NCI-H146 treated with DMSO at 0.1 percent for 48 hours (cell line): ENCODE results near the gene PHLPP1.

Experiments
- DNase-seq: peaks from one replicate; lab custom pipeline; 2025; ENCODE audit not compliant: unreplicated experiment; lab: John Stamatoyannopoulos, UW

PHLPP1 gene

GRCh38 chr18:62844850-62845643, 129.7 kb downstream of the PHLPP1 start:
- DNase-seq: no peak

DNA sequence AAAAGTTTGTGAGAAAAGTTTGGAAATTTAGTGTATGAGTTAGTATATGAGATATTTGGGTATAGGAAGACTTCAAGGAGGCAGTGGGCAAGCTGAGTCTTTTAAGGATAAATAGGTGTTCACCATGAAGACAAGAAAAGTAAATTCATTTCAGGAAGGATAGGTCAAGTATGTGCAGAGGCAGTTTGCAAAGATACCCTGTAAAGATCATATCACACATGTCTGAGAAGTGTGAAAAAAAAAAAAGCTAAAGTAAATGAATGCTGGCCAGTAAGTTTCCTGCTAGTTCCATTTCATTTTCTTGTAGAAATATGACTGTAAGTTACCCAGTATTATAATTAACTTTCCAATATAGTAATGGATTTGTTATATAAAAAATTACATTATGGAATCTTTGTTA, 131.0 kb downstream of the PHLPP1 start:
- no peak for DNase-seq

DNA sequence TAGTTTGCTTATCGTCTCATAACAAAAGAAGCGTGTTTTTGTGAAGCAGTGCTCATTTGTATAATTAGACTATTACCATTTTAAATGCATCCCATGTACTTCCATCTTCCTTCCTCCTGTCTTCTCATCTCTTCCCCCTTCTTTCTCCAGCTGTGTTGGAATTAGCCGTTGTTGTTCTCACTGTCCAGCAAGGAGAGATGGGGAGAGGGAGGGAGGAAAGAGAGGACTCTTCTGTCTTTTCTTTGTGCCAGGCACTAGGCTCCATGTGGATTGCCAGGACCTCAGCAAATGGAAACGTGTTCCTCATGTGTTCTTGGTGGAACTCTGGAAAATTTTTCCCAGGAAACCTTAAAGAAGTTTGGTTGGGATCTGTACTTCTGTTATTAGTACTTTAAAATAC, 131.7 kb downstream of the PHLPP1 start:
- DNase-seq: no peak

- DNase-seq: no peak
Observed at GRCh38 chr18:62848946-62849345, 133.6 kb downstream of the PHLPP1 start.

DNA sequence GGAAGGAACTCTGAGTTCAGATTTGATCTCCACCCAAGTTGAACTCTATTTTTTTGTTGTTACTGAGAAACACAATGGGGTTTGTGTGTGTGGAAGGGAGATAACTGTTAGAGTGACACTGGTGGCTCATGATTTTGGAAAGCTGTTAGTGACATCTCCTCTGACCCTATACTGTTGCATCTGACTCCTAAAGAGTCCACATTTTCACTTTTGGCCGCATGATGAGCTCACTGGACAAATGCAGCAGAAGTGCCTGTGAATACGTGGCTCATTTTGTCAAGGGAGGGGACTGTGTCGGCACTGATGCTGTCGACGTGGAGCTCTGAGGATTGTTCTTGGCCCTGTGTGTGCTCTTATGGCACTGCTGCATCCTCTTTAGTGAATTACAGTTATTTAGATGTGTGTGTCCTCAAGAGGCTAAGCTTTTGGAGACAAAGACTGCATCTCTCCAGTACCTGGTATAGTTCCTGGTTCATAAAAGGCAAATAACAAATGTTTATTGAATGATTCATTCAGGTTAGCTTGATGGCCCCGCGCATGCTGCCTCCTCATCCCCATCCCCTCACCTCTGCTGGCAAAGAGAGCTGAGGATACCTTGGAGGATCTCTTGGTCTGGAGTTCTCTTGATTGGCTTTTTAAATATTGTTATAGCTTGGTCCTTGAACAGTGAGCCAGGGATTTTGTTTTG, 135.4 kb downstream of the PHLPP1 start:
- no peak for DNase-seq

DNA sequence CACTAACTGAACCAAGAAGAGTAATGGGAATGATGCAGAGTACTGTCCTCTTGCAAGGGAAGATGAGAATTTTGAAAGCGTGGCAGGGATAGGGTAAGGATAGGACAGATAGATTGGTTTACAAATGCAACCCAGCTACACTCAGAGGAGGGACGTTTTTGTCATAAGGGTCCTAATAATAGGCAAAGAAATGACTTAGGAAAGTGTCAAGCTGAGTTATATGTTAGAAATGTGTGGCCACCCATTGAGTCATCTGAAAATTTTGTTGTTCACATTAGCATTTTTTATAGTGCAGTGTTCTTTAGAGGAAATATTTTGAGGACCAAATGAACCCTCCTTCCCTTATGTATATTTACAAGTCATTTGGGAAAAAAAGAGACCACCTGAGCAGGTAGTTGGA, 137.5 kb downstream of the PHLPP1 start:
- no peak for DNase-seq

DNA sequence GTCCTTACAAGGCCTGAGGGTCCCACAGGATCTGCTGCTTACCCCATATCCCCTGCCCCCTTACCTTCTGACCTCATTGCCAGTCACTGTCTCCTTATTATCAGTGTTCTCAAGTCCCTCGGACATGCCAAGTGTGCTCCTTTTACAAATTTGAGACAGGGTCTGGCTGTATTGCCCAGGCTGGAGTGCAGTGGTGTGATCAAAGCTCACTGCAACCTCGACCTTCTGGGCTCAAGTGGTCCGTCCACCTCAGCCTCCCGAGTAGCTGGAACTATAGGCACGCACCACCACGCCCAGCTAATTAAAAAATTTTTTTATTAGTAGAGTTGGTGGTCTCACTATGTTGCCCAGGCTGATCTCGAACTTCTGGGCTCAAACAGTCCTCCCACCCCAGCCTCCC, 141.0 kb downstream of the PHLPP1 start:
- no peak for DNase-seq

- no peak for DNase-seq
Observed at GRCh38 chr18:62857263-62857976, 142.1 kb downstream of the PHLPP1 start.

DNA sequence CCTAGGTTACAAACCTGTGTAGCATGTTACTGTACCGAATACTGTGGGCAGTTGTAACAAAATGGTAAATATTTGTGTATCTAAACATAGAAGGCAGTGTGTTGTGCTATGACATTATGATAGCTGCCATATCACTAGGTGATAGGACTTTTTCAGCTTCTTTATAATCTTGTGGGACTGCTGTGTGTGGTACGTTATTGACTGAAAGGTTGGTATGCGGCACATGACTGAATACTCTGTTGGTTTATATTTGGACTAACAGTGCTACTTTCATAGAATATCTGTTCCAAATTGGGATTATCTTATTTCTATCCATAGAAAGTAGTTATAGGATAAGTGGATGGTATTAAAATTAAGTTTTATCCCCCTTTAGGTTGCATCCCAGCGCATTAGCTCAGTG, 144.7 kb downstream of the PHLPP1 start:
- no peak for DNase-seq

GRCh38 chr18:62862466-62862865, 147.1 kb downstream of the PHLPP1 start:
- no peak for DNase-seq

DNA sequence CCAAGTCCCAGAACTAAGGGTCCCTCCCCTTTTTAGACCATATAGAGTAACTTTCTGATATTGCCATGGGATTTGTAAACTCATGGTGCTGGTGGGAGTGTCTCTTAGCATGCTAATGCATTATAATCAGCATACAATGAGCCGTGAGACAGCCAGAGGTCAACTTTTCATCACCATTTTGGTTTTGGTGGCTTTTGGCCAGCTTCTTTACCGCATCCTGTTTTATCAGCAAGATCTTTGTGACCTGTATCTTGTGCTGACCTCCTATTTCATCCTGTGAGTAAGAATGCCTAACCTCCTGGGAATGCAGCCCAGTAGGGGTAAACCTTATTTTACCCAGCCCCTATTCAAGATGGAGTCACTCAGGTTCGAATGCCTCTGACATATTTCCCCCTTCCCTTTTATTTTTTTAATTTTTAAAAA, 148.2 kb downstream of the PHLPP1 start:
- no peak for DNase-seq

DNA sequence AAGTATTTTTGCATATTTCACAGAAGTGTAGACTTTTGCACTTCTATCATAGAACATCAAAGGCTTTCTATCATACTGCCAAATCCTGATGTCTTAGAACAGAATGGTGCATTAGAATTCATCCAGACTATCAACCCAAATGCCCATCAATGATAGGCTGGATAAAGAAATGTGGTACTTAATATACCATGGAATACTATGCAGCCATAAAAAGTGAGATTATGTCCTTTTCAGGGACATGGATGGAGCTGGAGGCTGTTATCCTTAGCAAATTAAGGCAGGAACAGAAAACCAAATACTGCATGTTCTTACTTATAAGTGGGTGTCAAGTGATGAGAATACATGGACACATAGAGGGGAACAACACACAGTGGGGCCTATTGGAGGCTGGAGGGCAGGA, 150.2 kb downstream of the PHLPP1 start:
- no peak for DNase-seq

DNA sequence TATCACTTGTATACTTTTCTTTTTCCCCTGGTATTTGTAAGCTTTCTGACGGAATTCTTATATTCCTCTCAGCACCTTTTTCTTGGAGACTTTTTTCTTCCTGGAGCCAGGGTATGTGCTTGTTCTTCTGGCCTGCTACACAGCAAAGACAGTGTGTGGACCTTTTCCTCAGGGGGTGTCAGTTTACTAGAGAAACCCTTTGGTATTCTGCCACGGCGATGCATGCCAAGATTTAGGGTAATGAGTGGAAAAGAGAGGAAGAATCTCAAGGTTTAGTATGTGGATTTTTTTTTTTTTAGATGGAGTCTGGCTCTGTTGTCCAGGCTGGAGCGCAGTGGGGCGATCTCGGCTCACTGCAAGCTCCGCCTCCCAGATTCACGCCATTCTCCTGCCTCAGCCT, 152.2 kb downstream of the PHLPP1 start:
- DNase-seq: no peak

- DNase-seq: no peak
Observed at GRCh38 chr18:62868645-62869044, 153.3 kb downstream of the PHLPP1 start.

DNA sequence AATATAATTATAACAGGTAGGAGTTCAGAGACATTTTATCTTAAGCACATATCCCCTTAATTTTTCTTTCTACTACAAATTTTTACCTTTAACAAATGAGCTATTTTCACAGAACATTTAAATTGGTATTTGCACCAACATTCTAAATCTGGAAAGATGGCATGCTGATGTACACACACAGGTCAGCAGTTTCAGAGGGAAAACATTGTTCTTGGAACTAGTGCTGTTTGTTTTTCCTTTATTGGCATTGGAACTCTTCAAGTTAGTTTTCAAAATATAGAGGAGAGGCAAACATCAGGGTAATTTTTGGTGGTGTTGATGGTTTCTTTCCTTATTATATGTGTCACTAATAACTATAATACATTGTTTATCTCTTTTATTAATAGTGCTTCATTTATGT, 155.3 kb downstream of the PHLPP1 start:
- DNase-seq: no peak

GRCh38 chr18:62875323-62875722, 160.0 kb downstream of the PHLPP1 start:
- no peak for DNase-seq

- DNase-seq: no peak
Observed at GRCh38 chr18:62876111-62876510, 160.8 kb downstream of the PHLPP1 start.

DNA sequence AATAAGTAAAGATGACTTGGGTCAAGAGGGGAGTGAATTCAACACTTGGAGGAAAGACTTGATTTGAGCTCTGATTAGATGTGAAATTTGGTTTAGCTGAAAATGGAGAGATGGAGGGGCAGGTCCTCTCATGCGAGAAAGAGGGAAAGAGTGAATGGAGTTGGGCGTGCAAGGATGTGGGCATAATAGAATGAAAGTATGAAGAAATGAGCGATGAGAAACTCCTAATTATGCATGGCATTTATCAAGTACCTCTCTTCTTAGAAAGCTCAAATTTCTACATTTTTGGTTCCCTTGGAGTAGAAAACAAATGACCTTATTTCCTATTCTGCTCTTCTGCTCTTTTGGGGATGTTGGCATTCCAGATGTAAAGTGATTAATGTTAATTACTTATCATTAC, 161.5 kb downstream of the PHLPP1 start:
- DNase-seq: no peak

DNA sequence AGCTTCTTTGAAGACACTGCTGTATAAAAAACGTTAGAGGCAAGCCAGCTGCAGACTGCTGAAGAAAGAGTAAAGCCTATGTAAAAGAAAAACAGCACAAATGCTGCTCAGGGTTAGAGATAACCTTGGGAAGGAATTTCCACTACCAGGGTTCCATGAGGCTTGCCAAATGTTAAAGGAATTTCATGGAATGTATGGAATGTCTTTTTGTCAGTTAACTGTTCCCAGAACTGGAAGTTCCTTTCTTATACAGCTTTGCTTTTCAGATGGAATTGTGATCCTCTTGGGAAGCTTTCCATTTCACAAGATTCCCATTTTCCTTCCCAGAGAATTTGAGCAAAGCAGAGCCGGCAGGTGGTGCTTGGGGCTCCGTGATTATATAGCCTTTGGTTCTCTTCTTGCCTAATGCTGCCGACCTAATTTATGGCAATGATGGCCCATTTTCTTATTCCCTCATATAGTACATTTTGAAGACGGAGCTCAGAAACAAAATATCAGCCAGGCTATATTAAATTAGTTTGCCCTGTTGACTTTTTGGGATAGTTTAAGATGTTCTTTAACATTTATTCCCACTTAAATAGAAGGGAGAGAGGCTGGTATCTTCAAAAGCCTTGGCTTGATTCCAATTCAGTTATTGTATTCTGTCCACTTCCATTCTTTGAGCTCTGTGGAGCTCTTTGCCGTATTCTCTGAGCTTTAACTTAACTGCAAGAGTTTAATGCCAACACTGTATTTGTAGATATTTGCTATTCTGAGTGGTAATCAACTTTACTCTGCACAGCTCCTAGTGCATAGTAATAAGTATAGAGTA, 162.3 kb downstream of the PHLPP1 start:
- no peak for DNase-seq

DNA sequence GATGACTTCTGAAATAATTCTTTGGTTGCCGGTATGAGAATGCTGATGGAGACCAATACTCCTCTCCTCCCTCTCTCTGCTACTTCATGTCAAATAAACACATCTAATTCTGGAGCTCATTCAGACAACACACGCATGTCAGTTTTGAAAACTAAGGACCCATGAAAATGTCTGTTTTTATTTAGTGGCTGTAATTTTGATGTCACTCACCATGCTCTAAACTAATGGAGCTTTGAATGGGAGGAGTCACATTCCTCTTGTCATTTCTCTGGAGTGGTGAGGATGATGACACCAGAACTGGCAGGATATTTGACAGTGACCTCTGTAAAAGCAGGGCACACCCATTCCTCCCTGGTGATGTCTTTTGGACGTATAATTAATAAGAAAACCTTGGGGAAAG, 163.0 kb downstream of the PHLPP1 start:
- no peak for DNase-seq

GRCh38 chr18:62880034-62880433, 164.7 kb downstream of the PHLPP1 start:
- no peak for DNase-seq
